ENCODE data around the gene RIPPLY3.

DNA sequence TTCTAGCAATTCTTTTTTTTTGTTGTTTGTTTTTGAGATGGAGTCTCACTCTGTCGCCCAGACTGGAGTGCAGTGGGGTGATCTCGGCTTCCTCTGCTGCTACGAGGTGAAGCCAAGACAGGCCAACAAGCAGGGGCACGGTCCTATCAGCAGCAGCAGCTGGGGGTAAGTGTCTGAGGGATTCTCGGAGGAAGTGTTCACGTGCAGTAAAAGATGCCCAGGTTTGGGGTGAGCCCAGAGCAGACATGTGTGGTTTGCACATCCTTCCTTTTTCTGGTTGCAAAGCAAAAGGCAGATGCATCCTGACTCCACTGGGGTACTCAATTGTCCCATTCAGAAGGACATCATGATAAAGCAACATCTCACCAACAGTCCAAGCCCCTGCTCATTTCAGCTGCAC lies 38.6 kb downstream of the RIPPLY3 start:
- TF ChIP-seq, protein P1, sequence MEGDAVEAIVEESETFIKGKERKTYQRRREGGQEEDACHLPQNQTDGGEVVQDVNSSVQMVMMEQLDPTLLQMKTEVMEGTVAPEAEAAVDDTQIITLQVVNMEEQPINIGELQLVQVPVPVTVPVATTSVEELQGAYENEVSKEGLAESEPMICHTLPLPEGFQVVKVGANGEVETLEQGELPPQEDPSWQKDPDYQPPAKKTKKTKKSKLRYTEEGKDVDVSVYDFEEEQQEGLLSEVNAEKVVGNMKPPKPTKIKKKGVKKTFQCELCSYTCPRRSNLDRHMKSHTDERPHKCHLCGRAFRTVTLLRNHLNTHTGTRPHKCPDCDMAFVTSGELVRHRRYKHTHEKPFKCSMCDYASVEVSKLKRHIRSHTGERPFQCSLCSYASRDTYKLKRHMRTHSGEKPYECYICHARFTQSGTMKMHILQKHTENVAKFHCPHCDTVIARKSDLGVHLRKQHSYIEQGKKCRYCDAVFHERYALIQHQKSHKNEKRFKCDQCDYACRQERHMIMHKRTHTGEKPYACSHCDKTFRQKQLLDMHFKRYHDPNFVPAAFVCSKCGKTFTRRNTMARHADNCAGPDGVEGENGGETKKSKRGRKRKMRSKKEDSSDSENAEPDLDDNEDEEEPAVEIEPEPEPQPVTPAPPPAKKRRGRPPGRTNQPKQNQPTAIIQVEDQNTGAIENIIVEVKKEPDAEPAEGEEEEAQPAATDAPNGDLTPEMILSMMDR (conservative IDR thresholded peaks at IDR 0.05 in 1 of 2, IDR thresholded peaks at IDR 0.05 in 1 of 2; ENCODE audit: low read depth in 1 of 2, low read length in 2 of 2), result no peak
- no peak for TF ChIP-seq EZH2 (IDR thresholded peaks at IDR 0.05; ENCODE audit: low read length, missing control alignments)
